Measurements from ENCODE around the gene LILRA2.

The LILRA2 gene

GRCh38 chr19:54630782-54631181 is 57.2 kb downstream of the LILRA2 start:
- TF ChIP-seq FOXP2 (optimal IDR thresholded peaks at IDR 0.05; ENCODE audit: borderline replicate concordance, extremely low read depth, extremely low read length, insufficient read depth) (no peak), POLR2AphosphoS5 (IDR thresholded peaks at IDR 0.05; ENCODE audit: low read depth, low read length) (no peak), TAF1 (IDR thresholded peaks at IDR 0.05; ENCODE audit: borderline replicate concordance, insufficient read depth, low read length) (no peak)

DNA sequence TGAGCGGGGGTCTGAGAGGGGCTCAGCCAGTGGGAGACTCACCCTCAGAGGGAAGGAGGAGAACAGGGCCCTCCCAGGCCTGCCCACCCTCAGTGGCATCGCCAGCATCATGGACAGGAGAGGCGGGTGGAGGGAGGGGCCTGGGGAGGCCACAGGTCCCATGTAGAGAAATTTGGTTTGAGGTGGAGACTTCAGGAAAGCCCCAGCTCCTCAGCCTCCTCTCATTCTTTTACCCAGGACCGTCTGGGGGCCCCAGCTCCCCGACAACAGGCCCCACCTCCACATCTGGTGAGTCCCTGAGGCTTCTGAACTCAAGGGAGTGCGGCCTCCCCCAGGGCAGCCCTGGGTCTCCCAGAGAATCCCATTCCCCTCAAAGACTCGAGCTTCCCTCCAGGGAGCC is 59.8 kb downstream of the LILRA2 start:
- TF ChIP-seq SIN3A (IDR thresholded peaks at IDR 0.05; ENCODE audit: borderline replicate concordance, insufficient read depth, low read length) = no peak

DNA sequence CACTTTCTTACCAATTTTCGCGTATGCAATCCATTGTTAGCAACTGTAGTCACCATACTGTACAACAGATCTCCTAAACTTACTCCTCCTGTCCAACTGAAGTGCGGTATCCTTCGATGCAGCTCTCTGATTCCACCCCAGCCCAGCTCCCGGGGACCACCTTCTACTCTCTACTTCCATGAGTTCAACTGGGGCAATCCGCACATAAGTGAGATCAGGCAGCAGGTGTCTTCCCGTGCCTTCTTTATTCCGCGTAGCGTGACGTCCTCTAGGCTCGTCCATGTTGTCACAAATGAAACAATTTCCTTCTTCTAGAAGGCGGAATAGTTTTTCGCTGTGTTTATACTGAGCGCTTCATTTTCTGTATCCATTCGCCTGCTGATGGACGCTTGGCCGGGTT is 65.1 kb downstream of the LILRA2 start:
- TF ChIP-seq SIN3A (IDR thresholded peaks at IDR 0.05; ENCODE audit: borderline replicate concordance, insufficient read depth, low read length) = no peak
- no peak for TF ChIP-seq REST (IDR thresholded peaks at IDR 0.05; ENCODE audit: insufficient read depth in 1 of 2, low read depth in 2 of 2, low read length in 2 of 2)
- TF ChIP-seq FOXP2 (optimal IDR thresholded peaks at IDR 0.05; ENCODE audit: borderline replicate concordance, extremely low read depth, extremely low read length, insufficient read depth) = no peak
- TF ChIP-seq POLR2AphosphoS5 (IDR thresholded peaks at IDR 0.05; ENCODE audit: low read depth, low read length) = no peak
- no peak for TF ChIP-seq TAF1 (IDR thresholded peaks at IDR 0.05; ENCODE audit: borderline replicate concordance, insufficient read depth, low read length)
